RWPE2 (cell line): ENCODE data around the gene SYTL3.

Source experiments
- ATAC-seq: fragments of 200-7000 bp; cut with Tn5 transposase; 3 replicates; pipeline ENCODE4 v1.9.1; 2021; ENCODE audit warnings: low read depth
- DNase-seq: peaks from one replicate; pipeline ENCODE4 v3.0.0-alpha.2; 2020; ENCODE audit warnings: low spot score
- H3K27ac ChIP-seq: fragments of 450-650 bp; 2 replicates; pipeline ENCODE4 v1.5.1; 2017; ENCODE audit warnings: mild to moderate bottlenecking; ENCODE audit not compliant: poor library complexity, severe bottlenecking
- H3K27me3 ChIP-seq: fragments of 250-450 bp; sonication (Bioruptor Pico); 2 replicates; pipeline ENCODE4 v1.5.1; 2021; ENCODE audit warnings: mild to moderate bottlenecking, moderate library complexity; ENCODE audit not compliant: insufficient read depth, poor library complexity, severe bottlenecking
- H3K36me3 ChIP-seq: fragments of 250-450 bp; sonication (Bioruptor Pico); 2 replicates; pipeline ENCODE4 v1.5.1; 2020; ENCODE audit warnings: low read depth, mild to moderate bottlenecking, moderate library complexity
- H3K4me1 ChIP-seq: fragments of 250-450 bp; sonication (Bioruptor Pico); 2 replicates; pipeline ENCODE4 v1.5.1; 2021; ENCODE audit warnings: mild to moderate bottlenecking, moderate library complexity; ENCODE audit not compliant: insufficient read depth, poor library complexity, severe bottlenecking
- H3K4me3 ChIP-seq: fragments of 250-450 bp; sonication (Bioruptor Pico); 2 replicates; pipeline ENCODE4 v1.5.1; 2021; ENCODE audit warnings: mild to moderate bottlenecking, moderate library complexity; ENCODE audit not compliant: severe bottlenecking
- H3K9me3 ChIP-seq: fragments of 250-450 bp; sonication (Bioruptor Pico); 2 replicates; pipeline ENCODE4 v1.5.1; 2021; ENCODE audit warnings: mild to moderate bottlenecking, moderate library complexity; ENCODE audit not compliant: severe bottlenecking
- CTCF ChIP-seq: fragments of 450-650 bp; IDR thresholded peaks from one replicate; pipeline ENCODE4 v1.5.1; 2017; ENCODE audit warnings: mild to moderate bottlenecking, moderate library complexity; ENCODE audit not compliant: poor library complexity, severe bottlenecking

Gene SYTL3

GRCh38 chr6:158769234-158769770 lies 119.4 kb downstream of the SYTL3 start:
- TF ChIP-seq CTCF: no peak
- no peak overlapping the region for H3K27ac ChIP-seq
- H3K4me1 ChIP-seq: peaks cover 17% of the 10 kb centered on the region
- no peaks in the 10 kb centered on the region for H3K27me3 ChIP-seq
- no peak for ATAC-seq
- no peak for DNase-seq
- H3K4me3 ChIP-seq: no peak overlapping the region
- no peaks in the 10 kb centered on the region for H3K9me3 ChIP-seq
- H3K36me3 ChIP-seq: peaks cover 98% of the 10 kb centered on the region

- Histone ChIP-seq H3K4me1 (peaks cover 22% of the 10 kb centered on the region), H3K27me3 (no peaks in the 10 kb centered on the region), H3K4me3 (no peak overlapping the region), H3K36me3 (peaks cover 99% of the 10 kb centered on the region), H3K27ac (no peak overlapping the region), H3K9me3 (no peaks in the 10 kb centered on the region)
- ATAC-seq (no peak), DNase-seq (no peak)
- TF ChIP-seq CTCF: no peak
Observed at GRCh38 chr6:158769771-158770432, 120.0 kb downstream of the SYTL3 start.

DNA sequence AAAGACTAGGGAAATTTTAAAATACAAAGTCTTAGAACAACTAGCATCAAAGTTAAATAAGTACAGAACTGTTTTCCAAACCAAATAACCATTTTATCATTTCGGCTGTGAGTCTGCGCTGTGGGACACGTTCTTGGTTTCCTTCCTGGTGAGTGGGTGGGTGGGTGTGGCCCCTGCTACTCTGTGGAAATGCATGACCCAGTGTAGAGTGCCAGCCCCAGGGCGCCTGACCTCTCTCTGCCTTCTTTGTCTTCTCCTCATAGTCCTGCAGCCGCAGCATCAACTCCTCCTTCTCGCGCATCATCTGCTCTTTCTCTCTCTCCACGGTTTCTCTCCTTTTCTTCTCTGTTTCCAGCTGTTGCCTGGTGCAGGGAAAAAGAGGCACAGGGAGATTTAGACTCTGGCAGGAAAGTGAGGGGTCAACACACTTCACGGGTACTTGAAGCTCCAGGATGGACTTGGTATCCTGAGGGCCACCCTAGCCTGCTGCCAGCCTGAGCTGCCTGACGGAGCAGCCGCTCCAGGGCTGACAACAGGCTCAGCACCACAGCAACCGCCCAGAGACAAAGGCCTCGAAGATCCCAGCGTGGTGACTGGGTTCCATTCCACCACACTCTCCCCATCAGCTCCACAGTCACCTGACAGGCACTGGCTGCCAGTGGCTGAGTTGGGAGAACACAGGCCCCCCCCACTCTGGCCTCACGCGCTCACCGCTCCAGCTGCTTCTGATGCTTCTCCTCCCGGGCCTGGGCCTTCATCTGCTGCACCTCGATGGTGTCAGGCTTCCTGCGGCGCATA lies 120.9 kb downstream of the SYTL3 start:
- H3K36me3 ChIP-seq: peaks cover 100% of the 10 kb centered on the region
- H3K4me1 ChIP-seq: peaks cover 22% of the 10 kb centered on the region
- no peaks in the 10 kb centered on the region for H3K9me3 ChIP-seq
- no peak overlapping the region for H3K27ac ChIP-seq
- no peak for TF ChIP-seq CTCF
- no peak for ATAC-seq
- H3K4me3 ChIP-seq: no peak overlapping the region
- no peak for DNase-seq
- no peaks in the 10 kb centered on the region for H3K27me3 ChIP-seq

- Histone ChIP-seq H3K27ac (peak overlapping the region; percentile 73), H3K36me3 (peaks cover 100% of the 10 kb centered on the region)
- no peak for ATAC-seq
Observed at GRCh38 chr6:158771399-158772152, 121.7 kb downstream of the SYTL3 start.

More at GRCh38 chr6:158771399-158772152, 121.7 kb downstream of the SYTL3 start:
- no peaks in the 10 kb centered on the region for H3K27me3 ChIP-seq
- no peak for DNase-seq
- H3K9me3 ChIP-seq: no peaks in the 10 kb centered on the region
- H3K4me1 ChIP-seq: peaks cover 22% of the 10 kb centered on the region
- H3K4me3 ChIP-seq: no peak overlapping the region
- TF ChIP-seq CTCF: no peak
